GM13977 (cell line): ENCODE measurements around the gene PTPN22.

Experiments
- DNase-seq: peaks from one replicate; pipeline ENCODE4 v3.0.0; 2012; ENCODE audit warnings: low spot score
- CTCF ChIP-seq: IDR thresholded peaks from 2 replicates; pipeline ENCODE4 v1.5.1; 2012; ENCODE audit warnings: mild to moderate bottlenecking, control low read depth; ENCODE audit not compliant: insufficient read depth; ENCODE audit errors: extremely low read depth, missing control alignments
- in situ Hi-C: fragments of 300-500 bp; cut with MboI; formaldehyde crosslinking; loops from one replicate; pipeline ENCODE4 v1.12.0; 2022; ENCODE audit warnings: low sequenced_read_pairs, low pct_unique_long_range_greater_than_20kb, mixed read lengths, inconsistent platforms; ENCODE audit not compliant: unreplicated experiment

PTPN22 gene

GRCh38 chr1:113860891-113861290 lies 10.6 kb downstream of the PTPN22 start:
- in situ Hi-C loops: no loop called here
- no peak for DNase-seq
- TF ChIP-seq CTCF: no peak

DNA sequence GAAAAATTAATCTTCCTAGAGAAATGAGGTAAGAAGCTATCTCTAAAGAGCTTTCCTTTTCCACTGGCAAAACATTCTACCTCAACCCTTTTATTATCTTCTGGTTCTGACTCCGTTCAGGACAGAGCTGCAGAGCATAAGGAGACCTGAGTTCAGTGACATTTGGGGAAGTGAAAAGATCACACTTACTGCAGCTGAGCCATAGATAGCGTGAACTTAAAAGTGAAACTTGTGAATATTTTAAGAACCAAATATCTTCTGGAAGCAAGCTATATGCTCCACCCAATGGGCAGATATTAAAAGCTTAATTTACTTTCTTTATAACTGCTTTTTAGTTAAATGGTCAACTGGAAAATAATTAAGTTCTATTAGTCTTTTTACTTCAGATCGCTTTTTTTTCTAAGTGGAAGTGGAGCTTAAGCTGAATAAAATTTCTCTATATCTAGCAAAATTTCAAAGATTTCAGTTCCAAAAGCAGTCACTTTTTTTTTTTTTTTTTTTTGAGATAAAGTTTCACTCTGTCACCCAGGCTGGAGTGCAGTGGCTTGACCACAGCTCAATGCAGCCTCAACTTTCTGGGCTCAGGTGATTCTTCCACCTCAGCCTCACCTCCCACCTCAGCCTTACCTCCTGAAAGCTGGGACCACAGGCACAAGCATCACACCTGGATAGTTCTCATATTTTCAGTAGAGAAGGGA lies 11.9 kb downstream of the PTPN22 start:
- no peak for DNase-seq
- no peak for TF ChIP-seq CTCF
- in situ Hi-C loops: no loop called here

DNA sequence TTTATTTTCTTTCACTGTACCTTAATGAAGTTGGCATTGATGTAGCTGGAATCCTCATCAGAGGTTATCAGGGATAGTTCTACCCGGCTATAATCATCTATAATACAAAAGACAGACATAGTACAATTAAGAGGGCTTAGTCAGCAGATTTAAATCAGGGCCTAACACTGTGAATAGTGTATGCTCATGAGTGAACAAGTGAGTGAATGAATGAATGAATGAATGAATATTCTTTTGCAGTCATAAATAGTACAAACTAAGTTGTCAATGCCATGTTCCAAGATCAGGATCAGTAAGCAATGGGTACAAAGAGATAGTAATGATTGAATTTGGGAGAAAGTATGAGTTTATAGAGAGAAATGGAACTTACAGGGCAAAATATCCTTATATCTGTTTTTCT lies 12.5 kb downstream of the PTPN22 start:
- no peak for DNase-seq
- in situ Hi-C loops: no loop called here
- TF ChIP-seq CTCF: no peak

DNA sequence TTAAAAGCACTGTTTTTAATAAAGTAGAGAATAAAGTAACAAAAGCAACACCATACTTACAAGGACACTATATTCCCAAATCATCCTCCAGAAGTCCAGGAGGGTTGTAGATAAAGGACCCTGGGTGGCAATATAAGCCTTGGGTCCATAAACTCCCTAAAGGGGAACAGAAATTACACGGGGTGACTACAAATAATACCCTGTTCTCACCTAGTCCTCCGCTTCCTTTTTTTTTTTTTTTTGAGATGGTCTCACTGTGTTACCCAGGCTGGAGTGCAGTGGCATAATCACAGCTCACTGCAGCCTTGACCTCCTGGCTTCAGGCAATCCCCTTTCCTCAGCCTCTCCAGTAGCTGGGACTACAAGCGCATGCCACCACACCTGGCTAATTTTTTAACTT lies 13.1 kb downstream of the PTPN22 start:
- no peak for TF ChIP-seq CTCF
- in situ Hi-C loops: no loop called here
- no peak for DNase-seq

DNA sequence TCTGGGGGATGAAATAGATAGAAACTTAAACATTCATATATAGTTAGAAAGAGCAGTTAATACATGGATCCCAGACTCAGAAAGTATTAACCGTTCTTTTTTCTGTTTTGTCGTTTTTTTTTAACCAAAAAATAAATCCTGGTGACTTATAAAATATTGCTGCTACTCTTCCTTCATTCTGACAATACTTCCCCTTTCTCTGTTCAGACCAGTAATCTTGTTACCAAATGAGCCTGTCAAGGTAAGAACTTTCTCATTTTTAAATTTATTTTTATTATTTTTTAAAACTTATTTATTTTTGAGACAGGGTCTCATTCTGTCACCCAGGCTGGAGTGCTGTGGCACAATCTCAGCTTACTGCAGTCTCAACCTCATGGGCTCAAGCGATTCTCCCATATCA lies 13.7 kb downstream of the PTPN22 start:
- no peak for DNase-seq
- no peak for TF ChIP-seq CTCF
- in situ Hi-C loops: no loop called here

GRCh38 chr1:113856401-113856790 lies 15.1 kb downstream of the PTPN22 start:
- TF ChIP-seq CTCF: no peak
- DNase-seq: no peak
- in situ Hi-C loops: no loop called here
